GM19455 (cell line): ENCODE measurements around the gene GMPPA.

Experiments used
- ATAC-seq: cut with Tn5 transposase; IDR thresholded peaks from one replicate; pipeline ENCODE4 v1.9.1; 2021; ENCODE audit not compliant: unreplicated experiment

The GMPPA gene

DNA sequence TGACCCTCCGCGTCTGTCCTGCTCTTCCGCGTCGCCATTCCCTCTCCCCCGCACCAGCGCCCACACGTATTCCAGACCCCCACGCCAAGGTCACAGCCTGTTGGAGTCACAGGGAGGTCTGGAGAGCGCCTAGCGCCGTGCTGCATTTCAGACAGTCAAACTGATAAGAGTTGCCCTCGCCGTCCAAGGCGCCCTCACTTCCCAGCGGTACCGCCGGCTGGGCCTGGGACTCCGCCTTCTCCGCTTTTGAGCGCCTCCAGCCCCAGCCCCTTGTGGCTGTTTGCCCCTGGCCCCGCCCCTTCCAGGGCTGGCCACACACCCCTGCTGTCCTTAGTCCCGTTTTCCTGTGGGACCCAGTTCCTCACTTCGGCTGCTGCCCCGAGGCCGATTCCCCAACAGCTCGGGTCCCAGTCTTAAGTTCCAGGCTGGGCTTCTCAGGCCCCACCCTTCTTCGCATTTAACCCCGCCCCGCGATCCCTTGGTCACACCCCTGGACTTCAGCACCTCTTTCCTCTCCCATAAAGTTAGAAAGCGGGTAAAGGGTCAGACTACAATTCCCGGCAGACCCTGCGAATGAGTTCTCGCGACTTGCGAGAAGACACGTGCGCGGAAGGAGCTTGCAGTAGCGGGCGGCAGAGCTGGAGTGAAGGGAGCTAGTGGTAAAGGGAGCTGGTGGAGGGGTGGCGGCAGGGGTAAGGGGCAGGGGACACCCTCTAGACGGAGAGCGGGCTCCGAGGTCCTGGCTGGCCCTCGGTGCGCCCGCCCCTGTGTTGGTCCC, at the start of gene GMPPA:
Gene GMPPA (plus strand): TSS at position 612 of the 778 bp plus-strand sequence. CDS start 1,085 bp downstream, outside the sequence.
- ATAC-seq: peak; percentile 94

DNA sequence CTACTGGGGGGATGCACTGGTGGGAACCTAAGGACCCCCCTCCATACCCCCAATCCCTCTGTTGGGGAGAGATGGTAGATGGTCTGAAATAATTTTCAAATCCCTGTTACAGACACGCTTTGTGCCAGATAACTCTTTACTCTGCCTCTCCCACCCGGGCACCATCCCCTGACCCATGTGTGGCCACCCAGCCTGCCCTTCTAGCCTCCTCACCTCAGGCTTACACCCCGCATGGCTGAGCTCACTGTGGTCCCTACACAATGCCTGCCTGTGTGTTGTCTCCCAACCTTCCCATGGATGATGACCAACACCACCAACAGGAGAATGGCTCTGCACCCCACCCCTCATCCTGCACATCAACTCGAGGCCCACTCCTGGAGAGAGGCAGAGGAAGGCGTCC, 49.1 kb upstream of the GMPPA start:
- ATAC-seq: no peak

DNA sequence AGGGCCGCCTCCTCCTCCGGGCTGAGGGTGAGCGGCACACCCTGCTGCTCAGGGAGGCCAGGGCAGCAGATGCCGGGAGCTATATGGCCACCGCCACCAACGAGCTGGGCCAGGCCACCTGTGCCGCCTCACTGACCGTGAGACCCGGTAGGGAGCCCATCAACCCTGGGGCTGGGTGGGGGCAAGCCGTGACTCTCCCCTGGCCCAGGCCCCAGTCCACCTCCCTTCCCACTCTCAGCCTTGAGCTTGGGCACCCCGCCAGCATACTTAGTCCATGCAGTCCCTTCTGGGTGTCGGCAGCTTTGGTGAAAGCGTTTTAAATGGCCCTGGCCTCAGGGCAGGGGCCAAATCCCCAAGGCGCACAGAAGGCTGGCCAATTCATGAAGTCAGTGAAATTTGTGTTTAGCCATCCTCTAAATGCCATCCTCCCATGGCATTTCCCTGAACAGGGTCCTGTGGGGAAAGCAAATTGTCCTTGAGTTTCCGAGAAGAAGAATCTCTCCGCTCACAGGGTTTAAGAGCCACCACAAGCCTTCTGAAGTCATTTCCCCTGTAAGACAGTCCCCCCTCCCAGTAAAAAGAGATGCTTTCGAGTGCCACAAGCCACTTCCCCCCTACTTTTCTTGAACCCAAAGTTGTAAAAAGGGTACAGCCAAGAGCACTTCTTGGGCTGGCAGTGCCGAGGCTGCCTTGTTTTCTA, 46.9 kb upstream of the GMPPA start:
- no peak for ATAC-seq

DNA sequence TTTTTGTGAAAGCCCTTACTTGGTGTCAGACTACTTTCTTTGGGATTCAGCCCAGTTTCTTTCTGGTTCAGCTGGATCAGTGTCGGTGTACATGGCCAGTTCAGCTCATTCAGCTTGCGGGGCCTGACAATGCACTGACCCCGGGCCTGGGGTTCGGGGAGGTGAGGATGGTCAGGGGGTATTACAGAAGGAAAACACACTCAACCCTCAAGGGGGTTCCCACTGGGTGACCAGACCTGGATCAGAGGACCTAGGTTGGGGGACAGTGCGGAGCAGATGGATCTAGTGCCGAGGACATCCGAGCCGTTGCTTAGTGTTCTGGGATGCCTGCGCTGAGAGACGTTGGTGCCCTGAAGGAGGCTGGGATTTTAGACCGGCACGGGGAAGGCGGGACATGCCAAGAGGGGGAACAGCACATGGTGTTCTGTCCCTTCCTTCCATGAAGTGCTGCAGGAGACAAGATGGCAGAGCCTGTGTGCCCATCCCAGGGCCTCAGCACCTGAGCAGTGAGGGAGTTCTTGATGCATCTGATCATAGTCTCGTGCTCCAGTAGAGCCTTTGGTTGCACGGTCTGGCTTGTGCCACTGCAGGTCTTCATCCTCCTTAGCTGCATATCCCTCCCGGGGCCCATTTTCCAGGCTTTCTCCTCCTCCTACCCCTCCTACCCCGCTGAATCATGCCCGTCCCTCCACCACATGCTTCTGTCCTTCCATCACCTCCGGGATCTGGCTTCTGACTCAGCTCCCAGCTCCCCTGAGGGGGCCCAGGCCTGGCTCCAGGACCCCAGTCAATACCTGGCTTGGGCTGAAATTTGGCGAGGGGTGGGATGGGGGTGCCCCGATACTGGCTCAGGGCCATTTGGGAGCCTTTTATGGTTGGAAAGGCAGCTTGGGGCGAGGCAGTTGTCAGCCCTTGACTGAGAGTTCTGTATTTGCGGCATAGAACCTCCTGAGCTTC, 46.1 kb upstream of the GMPPA start:
- ATAC-seq: no peak

DNA sequence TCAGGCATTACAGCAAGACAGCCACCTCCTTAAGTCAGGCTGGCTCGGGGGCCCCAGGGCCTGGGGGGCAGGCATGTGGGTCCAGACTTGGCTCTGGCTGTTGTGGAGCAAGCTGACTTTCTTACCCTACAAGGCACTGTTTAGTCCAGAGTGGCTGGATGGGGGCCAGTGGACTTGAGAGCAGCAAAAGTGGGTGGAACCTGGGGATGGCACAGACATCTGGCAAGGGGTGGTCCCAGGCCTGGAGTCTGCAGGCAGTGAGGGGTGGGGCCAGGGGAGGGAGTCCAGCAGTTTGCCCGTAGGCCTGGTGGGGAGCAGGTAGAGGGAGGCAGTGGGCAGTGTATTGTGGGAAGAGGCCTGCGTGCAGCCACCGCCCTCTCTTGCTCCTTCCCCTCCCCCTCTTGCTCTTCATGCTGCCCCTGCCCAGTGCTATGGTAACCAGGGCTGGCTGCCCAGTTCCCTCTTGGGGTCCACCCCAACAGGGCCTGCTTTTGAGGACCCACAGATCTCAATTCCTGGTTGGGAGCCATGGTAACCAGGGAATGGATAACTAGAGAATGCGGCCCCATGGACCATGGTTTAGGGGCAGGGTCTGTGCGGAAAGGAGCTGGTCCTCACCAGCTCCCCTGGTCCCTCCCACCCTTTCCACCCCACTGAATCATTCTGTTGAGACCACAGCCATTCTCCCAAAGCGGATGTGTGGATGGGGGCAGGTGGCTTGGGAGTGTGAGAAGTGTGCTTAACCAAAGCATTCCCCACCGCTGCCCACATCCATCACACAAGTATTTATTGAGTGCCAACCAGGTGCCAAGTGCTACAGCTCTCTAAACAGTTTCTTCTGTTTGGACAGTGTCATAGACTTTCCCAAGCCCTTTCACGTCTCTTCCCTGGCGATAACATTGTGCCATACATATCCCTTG, 44.8 kb upstream of the GMPPA start:
- ATAC-seq: no peak

DNA sequence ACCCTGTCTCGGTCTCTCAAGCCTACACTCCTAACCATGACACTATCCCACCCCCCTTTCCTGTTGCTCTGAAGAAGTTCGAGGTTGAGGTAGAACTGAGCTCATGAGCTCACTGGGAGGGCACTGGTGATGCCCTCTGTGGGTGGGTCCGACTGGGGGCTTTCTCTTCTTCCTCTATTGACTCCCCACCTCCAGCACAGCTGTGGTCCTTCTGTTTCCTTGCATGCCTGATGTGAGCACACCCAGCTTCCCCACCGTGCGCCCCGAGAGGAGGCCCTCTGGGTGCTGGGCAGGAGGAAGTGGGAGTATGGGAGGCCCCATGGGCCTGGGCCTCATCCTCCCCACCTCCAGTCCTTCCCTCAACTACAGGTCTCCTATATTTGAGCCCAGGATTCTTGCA, 43.1 kb upstream of the GMPPA start:
- no peak for ATAC-seq

DNA sequence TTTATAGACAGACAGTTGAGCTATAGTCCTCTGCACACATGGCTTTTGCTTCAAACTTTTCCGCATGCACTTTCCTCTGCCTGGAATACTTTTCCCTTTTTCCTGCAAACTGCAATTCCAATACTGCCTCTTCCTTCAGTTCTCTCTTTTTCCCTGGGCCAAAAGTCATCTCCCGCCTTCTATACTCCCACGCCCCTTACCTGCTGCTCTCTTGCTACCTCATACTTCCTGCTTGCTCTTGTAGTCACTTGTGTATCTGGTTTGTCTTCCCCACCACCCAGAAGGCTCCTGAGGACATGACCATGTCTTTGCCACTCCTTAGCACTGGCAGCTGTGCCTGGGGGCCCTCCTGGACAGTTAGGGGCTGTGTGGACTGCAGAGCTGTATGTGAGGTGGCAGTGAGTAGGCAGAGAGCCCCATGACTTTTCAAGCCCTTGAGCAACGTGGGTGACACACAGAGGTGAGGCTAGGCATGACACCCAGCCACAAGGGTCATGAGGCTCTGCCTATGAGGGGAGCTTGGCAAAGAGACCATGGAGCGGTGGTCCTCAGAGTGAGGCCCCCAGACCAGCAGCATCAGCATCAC, 40.8 kb upstream of the GMPPA start:
- ATAC-seq: no peak

DNA sequence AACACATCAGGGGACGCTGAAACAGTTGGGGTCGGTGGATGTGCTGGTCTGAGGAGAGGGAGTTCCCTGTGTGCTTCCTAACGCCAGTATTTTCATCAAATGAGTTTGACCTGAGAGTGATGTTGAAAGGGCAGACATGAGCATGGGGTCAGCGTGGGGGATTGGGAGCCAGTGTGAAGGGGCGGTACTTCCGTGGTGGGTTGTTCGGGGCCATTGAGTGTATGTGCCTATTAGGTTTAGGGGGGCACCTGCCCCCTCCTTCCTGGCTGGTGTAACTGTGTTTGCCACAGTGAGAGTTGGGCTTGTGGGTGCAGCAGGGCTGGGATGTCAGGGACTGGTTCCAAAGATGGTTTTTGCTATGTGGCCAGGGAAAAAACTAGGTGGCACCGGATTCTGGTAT, 39.7 kb upstream of the GMPPA start:
- no peak for ATAC-seq

DNA sequence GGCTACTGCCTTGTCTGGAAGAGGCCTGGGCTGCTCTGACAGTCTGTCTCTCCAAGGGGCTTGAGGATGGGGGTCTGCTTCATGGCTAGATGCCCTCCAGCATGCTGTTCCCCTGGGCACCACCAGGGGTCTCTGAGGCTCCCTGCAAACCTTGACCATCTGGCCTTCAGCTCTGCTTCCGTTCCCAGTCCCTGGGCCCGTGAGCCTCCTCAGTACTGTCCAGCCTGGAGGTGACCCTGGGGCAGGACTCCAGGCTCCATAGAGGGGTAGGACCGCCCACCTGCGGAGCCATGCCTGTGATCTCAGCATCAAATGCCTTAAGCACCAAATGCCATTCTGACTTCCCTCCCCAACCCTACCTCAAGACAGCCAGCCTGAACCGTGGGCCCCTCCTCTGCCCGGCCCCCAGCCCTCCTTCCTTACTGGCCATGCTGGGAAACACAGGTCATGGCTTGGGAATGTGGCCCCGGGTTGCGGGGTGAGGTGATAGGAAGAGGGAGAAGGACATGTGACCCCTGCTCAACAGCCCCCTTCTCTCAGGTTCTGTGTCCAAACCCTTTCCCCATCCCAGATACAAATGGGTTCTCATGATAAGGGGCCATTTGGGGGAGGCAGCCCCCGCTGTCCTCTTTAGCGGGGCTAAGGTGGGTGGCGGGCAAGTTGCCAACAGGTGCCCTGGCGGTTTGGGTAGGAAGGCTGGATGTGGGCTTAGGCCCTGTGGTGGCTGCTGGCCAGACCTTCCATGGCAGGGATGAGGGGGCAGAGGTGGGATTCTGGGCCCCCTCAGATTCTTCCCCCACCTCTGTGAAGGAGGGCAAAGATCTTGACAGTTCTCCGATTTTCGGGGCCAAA, 39.0 kb upstream of the GMPPA start:
- ATAC-seq: peak; percentile 78

DNA sequence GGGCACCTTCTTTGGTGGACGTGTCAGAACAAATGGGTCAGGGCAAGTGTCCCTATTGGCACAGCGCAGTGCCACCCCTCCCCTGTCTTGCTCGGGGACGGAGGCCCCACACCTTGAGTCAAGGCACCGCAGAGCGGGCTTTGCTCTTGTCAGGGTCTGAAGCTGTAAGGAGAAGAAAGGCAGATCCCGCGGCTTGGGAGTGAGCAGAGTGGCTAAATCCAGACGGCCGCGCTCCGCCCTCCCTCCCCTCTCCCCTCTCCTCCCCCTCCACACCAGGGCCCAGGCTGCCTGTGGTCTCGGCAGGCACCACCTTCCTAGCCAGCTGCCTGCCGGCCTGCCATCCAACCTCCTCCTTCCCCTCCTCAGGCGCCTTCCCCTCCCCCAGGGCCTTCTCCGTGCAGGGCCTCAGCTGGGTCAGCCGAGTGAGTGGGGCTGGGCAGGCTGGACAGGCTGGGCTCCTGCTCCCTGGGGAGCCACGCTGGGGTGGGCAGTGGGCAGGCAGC, 38.2 kb upstream of the GMPPA start:
- no peak for ATAC-seq

DNA sequence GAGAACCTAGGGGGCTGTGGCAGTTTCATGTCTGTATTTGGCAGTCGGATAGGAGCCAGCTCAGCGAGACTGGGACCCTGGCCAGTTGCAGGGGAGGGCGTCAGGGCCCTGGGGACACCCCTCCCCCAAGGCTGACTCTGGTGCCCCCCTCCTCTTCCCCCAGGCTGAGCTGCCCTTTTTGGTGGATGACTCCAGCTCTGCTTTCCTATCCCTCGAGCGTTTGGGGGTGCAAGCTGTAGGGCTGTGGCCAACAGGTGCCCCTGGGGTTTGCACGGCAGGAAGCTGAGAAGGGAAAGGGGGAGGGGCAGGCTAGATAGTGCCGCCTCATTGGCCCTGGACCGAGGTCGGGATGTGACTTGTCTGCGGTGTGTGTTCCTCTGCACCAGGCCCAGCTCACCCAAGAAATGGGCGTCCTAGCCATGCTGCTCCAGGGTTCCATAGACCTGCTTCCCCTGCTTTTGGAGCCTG, 37.6 kb upstream of the GMPPA start:
- no peak for ATAC-seq

DNA sequence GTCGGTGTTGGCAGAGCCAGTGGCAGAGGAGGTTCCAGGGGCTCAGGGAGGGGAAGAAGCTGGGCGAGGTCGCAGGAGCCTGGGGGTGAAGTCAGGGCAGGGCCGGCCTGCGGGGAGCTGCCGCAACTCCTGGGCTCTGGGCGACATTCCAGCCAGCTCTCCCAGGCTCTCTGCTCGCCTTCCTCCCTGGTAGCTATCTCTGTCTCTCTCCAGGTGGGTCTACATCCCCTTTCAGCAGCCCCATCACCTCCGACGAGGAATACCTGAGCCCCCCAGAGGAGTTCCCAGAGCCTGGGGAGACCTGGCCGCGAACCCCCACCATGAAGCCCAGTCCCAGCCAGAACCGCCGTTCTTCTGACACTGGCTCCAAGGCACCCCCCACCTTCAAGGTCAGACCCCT, 37.0 kb upstream of the GMPPA start:
- ATAC-seq: no peak

DNA sequence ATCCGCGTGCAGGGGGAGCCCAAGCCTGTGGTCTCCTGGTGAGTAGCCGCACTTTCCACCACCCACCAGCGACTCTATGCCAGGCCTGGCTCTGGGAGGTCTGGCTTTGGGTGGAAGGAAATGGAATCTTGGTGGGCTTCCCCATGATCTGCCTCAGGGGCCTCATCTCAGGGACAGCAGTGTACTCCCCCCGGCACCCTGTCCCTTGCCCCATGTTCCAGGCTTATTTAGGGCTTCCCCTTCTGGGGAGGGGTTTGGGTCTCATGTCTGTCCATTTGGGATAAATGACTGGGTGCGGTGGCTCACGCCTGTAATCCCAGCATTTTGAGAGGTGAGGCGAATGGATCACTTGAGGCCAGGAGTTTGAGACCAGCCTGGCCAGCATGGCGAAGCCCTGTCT, 36.3 kb upstream of the GMPPA start:
- no peak for ATAC-seq

DNA sequence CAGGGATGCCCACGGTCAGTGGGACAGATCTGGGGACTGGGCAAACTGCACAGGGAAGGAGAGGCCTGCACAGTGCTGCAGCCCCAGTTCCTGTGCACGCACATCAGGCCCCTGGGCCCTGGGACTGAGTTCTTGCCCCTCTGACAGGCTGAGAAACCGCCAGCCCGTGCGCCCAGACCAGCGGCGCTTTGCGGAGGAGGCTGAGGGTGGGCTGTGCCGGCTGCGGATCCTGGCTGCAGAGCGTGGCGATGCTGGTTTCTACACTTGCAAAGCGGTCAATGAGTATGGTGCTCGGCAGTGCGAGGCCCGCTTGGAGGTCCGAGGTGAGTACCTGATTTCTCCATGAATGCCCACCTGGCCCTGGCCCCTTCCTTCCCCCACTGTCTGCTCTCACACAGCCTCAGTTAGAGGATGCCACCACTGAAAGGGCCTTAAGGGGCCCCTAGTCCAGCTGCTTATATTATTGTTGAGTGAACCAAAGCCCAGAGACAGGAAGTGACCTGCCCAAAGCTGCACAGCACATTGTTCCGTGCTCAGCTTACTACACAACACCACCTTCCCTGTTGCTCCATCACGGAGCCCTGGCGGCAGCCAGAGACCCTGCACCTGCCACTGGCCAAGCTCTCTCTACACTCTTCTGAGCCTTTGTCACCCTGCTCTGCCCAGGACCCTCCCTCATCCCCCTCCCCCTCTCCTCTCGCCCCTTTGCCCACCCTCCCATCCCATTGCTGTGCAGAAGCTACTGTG, 34.2 kb upstream of the GMPPA start:
- no peak for ATAC-seq

DNA sequence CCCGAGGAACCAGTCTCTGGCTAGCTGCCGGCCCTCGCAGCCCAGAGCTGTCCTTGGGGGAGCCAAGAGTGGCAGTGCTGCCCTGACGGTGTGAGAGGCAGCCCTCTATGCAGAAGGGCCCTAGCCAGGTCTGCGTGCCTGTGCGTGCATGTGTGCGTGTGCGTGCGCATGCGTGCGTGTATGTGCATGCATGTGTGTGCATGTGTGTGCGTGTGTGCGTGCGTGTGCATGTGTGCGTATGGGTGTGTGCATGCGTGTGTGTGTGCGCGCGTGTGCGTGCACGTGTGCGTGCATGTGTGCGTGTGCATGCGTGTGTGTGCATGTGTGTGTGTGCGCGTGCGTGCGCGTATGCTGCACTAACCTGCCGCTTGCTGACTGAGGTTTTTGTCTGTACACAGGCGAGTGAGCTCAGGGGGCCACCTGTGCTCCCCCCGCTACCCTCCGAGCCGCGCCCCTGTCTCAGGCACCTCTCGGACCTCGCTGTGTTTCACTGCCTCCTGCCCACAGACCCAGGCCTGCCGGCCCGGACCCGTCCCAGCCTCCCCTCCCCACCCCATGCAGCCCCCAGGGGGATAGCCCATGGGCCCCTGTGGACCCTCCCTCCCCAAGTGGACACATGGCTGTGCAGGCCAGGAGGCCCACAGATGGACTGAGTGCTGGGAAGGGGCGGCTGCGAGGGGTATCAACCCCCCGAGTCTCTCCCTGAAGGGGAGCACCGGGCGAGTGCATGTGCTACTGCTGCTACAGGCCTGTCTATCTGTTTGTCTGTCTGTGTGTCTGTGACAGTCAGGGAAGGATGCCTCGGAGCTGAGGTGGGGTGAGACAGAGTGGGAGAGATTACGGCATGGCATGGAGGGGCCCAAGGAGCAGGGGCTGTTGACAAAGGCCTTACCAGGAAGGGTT, 32.8 kb upstream of the GMPPA start:
- no peak for ATAC-seq

DNA sequence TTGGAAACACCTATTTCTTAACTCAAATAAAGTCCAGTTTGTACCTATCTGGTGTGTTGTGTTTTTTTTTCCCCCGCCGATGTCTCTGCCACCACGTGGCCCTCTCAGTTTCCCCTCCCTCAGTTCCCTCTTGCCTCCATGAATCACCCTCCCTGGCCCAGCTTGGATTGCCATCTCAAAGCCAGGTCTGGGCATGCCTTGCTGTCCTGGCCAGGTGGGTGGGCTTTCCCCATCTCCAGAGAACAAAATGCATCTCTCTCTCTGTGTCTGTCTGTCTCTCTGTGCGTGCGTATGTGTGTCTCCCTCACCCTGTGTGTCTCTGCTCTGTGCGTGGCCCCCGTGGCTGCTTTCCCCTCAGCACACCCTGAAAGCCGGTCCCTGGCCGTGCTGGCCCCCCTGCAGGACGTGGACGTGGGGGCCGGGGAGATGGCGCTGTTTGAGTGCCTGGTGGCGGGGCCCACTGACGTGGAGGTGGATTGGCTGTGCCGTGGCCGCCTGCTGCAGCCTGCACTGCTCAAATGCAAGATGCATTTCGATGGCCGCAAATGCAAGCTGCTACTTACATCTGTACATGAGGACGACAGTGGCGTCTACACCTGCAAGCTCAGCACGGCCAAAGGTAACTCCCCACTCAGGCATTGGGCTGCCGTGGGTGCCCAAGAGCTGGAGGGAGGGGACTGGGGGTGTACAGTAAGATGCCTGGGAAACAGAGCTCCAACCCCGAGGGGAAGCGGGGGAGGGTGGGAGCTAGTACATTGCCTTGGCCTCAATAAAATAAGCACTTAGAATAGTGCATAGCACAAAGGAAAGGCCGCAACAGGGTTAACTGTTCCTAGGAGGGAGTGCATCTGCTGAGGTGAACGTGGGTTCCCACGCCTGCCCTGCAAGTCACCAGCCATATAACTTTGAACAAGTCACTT, 31.6 kb upstream of the GMPPA start:
- no peak for ATAC-seq
